Keratinocyte (primary cell): Measurements from ENCODE around the gene GLRX2. TPM values are rescaled to one million over a fixed set of nuclear protein-coding genes. Genes with fewer than 3 reads are reported as not detected.

Experiments used
- DNase-seq: peaks from one replicate; pipeline ENCODE4 v3.0.0-alpha.2; 2011; ENCODE audit warnings: low read depth, missing footprints, low spot score
- FAIRE-seq: peaks from 2 replicates; lab custom pipeline; 2011; peaks lifted over from hg19 to GRCh38; lab: Jason Lieb, UNC
- H2AFZ ChIP-seq: 2 replicates; pipeline ENCODE4 v1.6.0; 2012; ENCODE audit warnings: low read length, control low read depth, inconsistent platforms; ENCODE audit not compliant: control insufficient read depth
- H3K27ac ChIP-seq: 2 replicates; pipeline ENCODE4 v1.5.1; 2011; ENCODE audit warnings: low read length; ENCODE audit not compliant: control insufficient read depth, insufficient read depth
- H3K27me3 ChIP-seq: 3 replicates; pipeline ENCODE4 v1.6.0; 2011; ENCODE audit warnings: low read length; ENCODE audit not compliant: control insufficient read depth, insufficient read depth; ENCODE audit errors: extremely low read depth
- H3K36me3 ChIP-seq, 2 experiments: 2 replicates in 1 of 2; 3 replicates in 1 of 2; pipeline ENCODE4 v1.5.1; 2011; ENCODE audit warnings: low read length in 2 of 2, mild to moderate bottlenecking in 1 of 2; ENCODE audit not compliant: control insufficient read depth in 2 of 2, insufficient read depth in 2 of 2; ENCODE audit errors: extremely low read depth in 1 of 2
- H3K4me1 ChIP-seq: 3 replicates; pipeline ENCODE4 v1.5.1; 2011; ENCODE audit warnings: low read length; ENCODE audit not compliant: control insufficient read depth, insufficient read depth; ENCODE audit errors: extremely low read depth
- H3K4me2 ChIP-seq: 3 replicates; pipeline ENCODE4 v1.6.0; 2011; ENCODE audit warnings: low read depth, low read length; ENCODE audit not compliant: control insufficient read depth, insufficient read depth; ENCODE audit errors: extremely low read depth
- H3K4me3 ChIP-seq, 3 experiments: fragments of 200-600 bp in 1 of 3; sonication (generic) in 1 of 3; 2 replicates in 2 of 3; 3 replicates in 1 of 3; pipeline ENCODE4 v1.5.1; 2011 to 2016; ENCODE audit warnings: low read length in 3 of 3, mild to moderate bottlenecking in 3 of 3, control low read depth in 2 of 3, inconsistent platforms in 1 of 3, low read depth in 1 of 3, mixed read lengths in 1 of 3, mixed run types in 1 of 3, moderate library complexity in 1 of 3; ENCODE audit not compliant: control insufficient read depth in 2 of 3, insufficient read depth in 2 of 3; ENCODE audit errors: extremely low read depth in 1 of 3
- H3K79me2 ChIP-seq: 2 replicates; pipeline ENCODE4 v1.6.0; 2012; ENCODE audit warnings: low read length; ENCODE audit not compliant: control insufficient read depth, insufficient read depth
- H3K9ac ChIP-seq: 3 replicates; pipeline ENCODE4 v1.6.0; 2011; ENCODE audit warnings: low read length; ENCODE audit not compliant: control insufficient read depth, insufficient read depth; ENCODE audit errors: extremely low read depth
- H3K9me1 ChIP-seq: 3 replicates; pipeline ENCODE4 v1.6.0; 2011; ENCODE audit warnings: low read length; ENCODE audit not compliant: control insufficient read depth, insufficient read depth; ENCODE audit errors: extremely low read depth
- H3K9me3 ChIP-seq: 2 replicates; pipeline ENCODE4 v1.5.1; 2012; ENCODE audit warnings: low read depth, low read length; ENCODE audit not compliant: control insufficient read depth
- H4K20me1 ChIP-seq: 3 replicates; pipeline ENCODE4 v1.6.0; 2011; ENCODE audit warnings: low read length; ENCODE audit not compliant: control insufficient read depth, insufficient read depth; ENCODE audit errors: extremely low read depth
- EZH2 ChIP-seq: IDR thresholded peaks from one replicate; pipeline ENCODE4 v1.6.1; 2012; ENCODE audit warnings: inconsistent platforms, mild to moderate bottlenecking, low read length, moderate library complexity
- dilution Hi-C: fragments of 300-500 bp; cut with MboI; formaldehyde crosslinking; loops from one replicate; pipeline ENCODE4 v1.7.0; 2020; ENCODE audit warnings: low sequenced_read_pairs; ENCODE audit not compliant: extremely low pct_ligation_motif_present
- polyA plus RNA-seq, 5 experiments: library from polyadenylated mRNA; depleted of rRNA in 3 of 5; stranded (reverse) in 3 of 5; stranded (forward) in 1 of 5; unstranded in 1 of 5; fragments of >200 nt; gene quantifications; 1 replicate in 1 of 5; 2 replicates in 3 of 5; 3 replicates in 1 of 5; pipeline versions ENCODE4 v1.2.1 to v1.2.3, GENCODE V29; 2011 to 2012; ENCODE audit warnings: missing spikeins in 2 of 5, low read depth in 1 of 5, low replicate concordance in 1 of 5
- TF ChIP-seq, protein P1 (sequence below), 3 experiments: IDR thresholded peaks in 1 of 3; conservative IDR thresholded peaks in 1 of 3; optimal IDR thresholded peaks in 1 of 3; 2 replicates in 2 of 3; 3 replicates in 1 of 3; pipeline versions ENCODE3 to v1.5.1; 2011; ENCODE audit warnings: low read length in 3 of 3, mild to moderate bottlenecking in 3 of 3, moderate library complexity in 2 of 3, control low read depth in 1 of 3, inconsistent platforms in 1 of 3; ENCODE audit not compliant: insufficient read depth in 2 of 3; ENCODE audit errors: extremely low read depth in 1 of 3

GLRX2 gene
- polyA plus RNA-seq, 1 donor (not counting 4 experiments of a cell fraction or from before 2014, with no cell fraction given): 29.2 TPM

DNA sequence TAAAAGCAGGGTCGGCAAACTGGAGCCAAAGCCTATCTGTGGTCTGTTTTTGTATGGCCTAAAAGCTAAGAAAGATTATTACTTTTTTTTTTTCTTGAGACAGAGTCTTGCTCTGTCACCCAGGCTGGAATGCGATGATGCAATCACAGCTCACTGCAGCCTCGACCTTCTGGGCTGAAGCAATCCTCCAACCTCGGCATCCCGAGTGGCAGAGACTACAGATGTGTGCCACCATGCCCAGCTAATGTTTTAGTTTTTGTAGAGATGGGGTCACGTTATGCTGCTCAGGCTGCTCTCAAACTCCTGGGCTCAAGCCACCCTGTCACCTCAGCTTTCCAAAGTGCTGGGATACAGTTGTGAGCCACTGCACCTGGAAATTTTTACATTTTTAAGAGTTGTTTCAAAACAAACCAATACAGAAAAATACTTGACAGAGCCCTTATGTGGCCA is 6.5 kb upstream of the GLRX2 start:
- H3K27me3 ChIP-seq: no peaks in the 10 kb centered on the region
- peak overlapping the region; percentile 66 for H2AFZ ChIP-seq
- no peak for FAIRE-seq
- H3K27ac ChIP-seq: no peak overlapping the region
- no peak for TF ChIP-seq EZH2
- TF ChIP-seq, protein P1, sequence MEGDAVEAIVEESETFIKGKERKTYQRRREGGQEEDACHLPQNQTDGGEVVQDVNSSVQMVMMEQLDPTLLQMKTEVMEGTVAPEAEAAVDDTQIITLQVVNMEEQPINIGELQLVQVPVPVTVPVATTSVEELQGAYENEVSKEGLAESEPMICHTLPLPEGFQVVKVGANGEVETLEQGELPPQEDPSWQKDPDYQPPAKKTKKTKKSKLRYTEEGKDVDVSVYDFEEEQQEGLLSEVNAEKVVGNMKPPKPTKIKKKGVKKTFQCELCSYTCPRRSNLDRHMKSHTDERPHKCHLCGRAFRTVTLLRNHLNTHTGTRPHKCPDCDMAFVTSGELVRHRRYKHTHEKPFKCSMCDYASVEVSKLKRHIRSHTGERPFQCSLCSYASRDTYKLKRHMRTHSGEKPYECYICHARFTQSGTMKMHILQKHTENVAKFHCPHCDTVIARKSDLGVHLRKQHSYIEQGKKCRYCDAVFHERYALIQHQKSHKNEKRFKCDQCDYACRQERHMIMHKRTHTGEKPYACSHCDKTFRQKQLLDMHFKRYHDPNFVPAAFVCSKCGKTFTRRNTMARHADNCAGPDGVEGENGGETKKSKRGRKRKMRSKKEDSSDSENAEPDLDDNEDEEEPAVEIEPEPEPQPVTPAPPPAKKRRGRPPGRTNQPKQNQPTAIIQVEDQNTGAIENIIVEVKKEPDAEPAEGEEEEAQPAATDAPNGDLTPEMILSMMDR (optimal IDR thresholded peaks at IDR 0.05 in 1 of 3, IDR thresholded peaks at IDR 0.05 in 1 of 3, conservative IDR thresholded peaks at IDR 0.05 in 1 of 3; ENCODE audit: extremely low read depth in 1 of 3, insufficient read depth in 2 of 3, low read length in 3 of 3): no peak
- H4K20me1 ChIP-seq: no peaks in the 10 kb centered on the region
- no peaks in the 10 kb centered on the region for H3K36me3 ChIP-seq
- no peaks in the 10 kb centered on the region for H3K9me3 ChIP-seq
- DNase-seq: no peak
- peak overlapping the region; percentile 31 for H3K4me2 ChIP-seq
- dilution Hi-C loops: no loop called here
- peaks cover 17% of the 10 kb centered on the region for H3K4me1 ChIP-seq
- no peaks in the 10 kb centered on the region for H3K79me2 ChIP-seq
- no peak overlapping the region for H3K9ac ChIP-seq
- H3K9me1 ChIP-seq: no peaks in the 10 kb centered on the region
- no peak overlapping the region for H3K4me3 ChIP-seq

DNA sequence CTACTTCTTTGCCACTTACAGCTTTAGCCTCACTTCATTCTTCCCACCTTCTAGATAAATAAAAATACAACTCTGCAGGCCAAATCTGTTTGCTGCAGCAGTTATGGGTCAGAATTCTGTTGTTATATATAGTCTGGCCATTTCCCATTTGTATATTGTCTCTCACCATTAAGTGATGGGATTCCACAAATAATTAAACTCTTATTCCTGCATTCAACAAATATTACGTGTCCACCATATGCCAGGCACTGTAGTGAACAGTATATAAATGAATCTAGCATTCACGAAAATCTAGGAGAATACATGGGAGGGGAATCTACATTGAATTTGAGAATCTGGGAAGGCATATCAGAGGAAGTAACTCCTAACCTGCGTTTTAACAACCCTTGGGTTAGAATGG is 5.7 kb upstream of the GLRX2 start:
- FAIRE-seq (no peak), DNase-seq (no peak)
- H3K9me3 ChIP-seq: no peaks in the 10 kb centered on the region
- no peaks in the 10 kb centered on the region for H4K20me1 ChIP-seq
- no peaks in the 10 kb centered on the region for H3K9me1 ChIP-seq
- TF ChIP-seq, protein P1 (optimal IDR thresholded peaks at IDR 0.05 in 1 of 3, IDR thresholded peaks at IDR 0.05 in 1 of 3, conservative IDR thresholded peaks at IDR 0.05 in 1 of 3; ENCODE audit: extremely low read depth in 1 of 3, insufficient read depth in 2 of 3, low read length in 3 of 3): no peak
- no peak for TF ChIP-seq EZH2
- no peak overlapping the region for H3K4me3 ChIP-seq
- peaks cover 15% of the 10 kb centered on the region for H3K4me1 ChIP-seq
- H3K9ac ChIP-seq: no peak overlapping the region
- no peaks in the 10 kb centered on the region for H3K79me2 ChIP-seq
- no peak overlapping the region for H3K27ac ChIP-seq
- dilution Hi-C loops: no loop called here
- no peaks in the 10 kb centered on the region for H3K36me3 ChIP-seq
- no peak overlapping the region for H3K4me2 ChIP-seq
- no peak overlapping the region for H2AFZ ChIP-seq
- no peaks in the 10 kb centered on the region for H3K27me3 ChIP-seq
